Neuronal stem cell (in vitro differentiated cells): ENCODE results near the gene ILKAP.

ENCODE experiments used
- DNase-seq: peaks from one replicate; pipeline ENCODE4 v3.0.0-alpha.2; 2013; ENCODE audit warnings: low spot score
- H2AFZ ChIP-seq: one replicate; pipeline ENCODE4 v1.6.1; 2013; ENCODE audit warnings: mild to moderate bottlenecking, low read length, inconsistent platforms
- H2AK5ac ChIP-seq: 2 replicates; pipeline ENCODE4 v1.6.1; 2013; ENCODE audit warnings: low read depth, mild to moderate bottlenecking, inconsistent platforms, low read length, moderate library complexity, mixed read lengths
- H2BK120ac ChIP-seq: 2 replicates; pipeline ENCODE4 v1.6.1; 2013; ENCODE audit warnings: low read depth, mild to moderate bottlenecking, inconsistent platforms, low read length, moderate library complexity, mixed read lengths
- H2BK12ac ChIP-seq: one replicate; pipeline ENCODE4 v1.6.1; 2013; ENCODE audit warnings: low read length, inconsistent platforms
- H2BK15ac ChIP-seq: 2 replicates; pipeline ENCODE4 v1.6.1; 2013; ENCODE audit warnings: mild to moderate bottlenecking, low read length, inconsistent platforms, mixed read lengths
- H2BK5ac ChIP-seq: one replicate; pipeline ENCODE4 v1.6.1; 2013; ENCODE audit warnings: inconsistent platforms, mild to moderate bottlenecking, low read length, moderate library complexity
- H3K14ac ChIP-seq: one replicate; pipeline ENCODE4 v1.6.1; 2013; ENCODE audit warnings: low read length, inconsistent platforms
- H3K18ac ChIP-seq: 2 replicates; pipeline ENCODE4 v1.6.1; 2013; ENCODE audit warnings: low read length, inconsistent platforms
- H3K23ac ChIP-seq: 2 replicates; pipeline ENCODE4 v1.6.1; 2013; ENCODE audit warnings: low read depth, mild to moderate bottlenecking, mixed read lengths, low read length, inconsistent platforms; ENCODE audit not compliant: poor library complexity
- H3K27ac ChIP-seq: replicated peaks from 3 replicates; pipeline ENCODE4 v1.5.1; 2013; ENCODE audit warnings: low read length, inconsistent platforms
- H3K27me3 ChIP-seq, 3 experiments: 2 replicates each; pipeline ENCODE4 v1.6.1; 2013; ENCODE audit warnings: low read length in 3 of 3, mild to moderate bottlenecking in 2 of 3, inconsistent platforms in 1 of 3, low read depth in 1 of 3, mixed read lengths in 1 of 3, moderate library complexity in 1 of 3; ENCODE audit not compliant: control insufficient read depth in 3 of 3, insufficient read depth in 3 of 3
- H3K36me3 ChIP-seq, 2 donors: replicated peaks in 1 of 2; 2 replicates each; pipeline ENCODE4 v1.6.1; 2013; ENCODE audit warnings: low read length in 2 of 2; ENCODE audit not compliant: control insufficient read depth in 2 of 2, insufficient read depth in 2 of 2
- H3K4ac ChIP-seq: 2 replicates; pipeline ENCODE4 v1.6.1; 2013; ENCODE audit warnings: inconsistent platforms, mild to moderate bottlenecking, low read length, moderate library complexity
- H3K4me1 ChIP-seq, 2 donors: 1 replicate in 1 of 2; 2 replicates in 1 of 2; pipeline ENCODE4 v1.6.1; 2013; ENCODE audit warnings: low read length in 2 of 2, low read depth in 1 of 2; ENCODE audit not compliant: control insufficient read depth in 2 of 2, insufficient read depth in 1 of 2
- H3K4me2 ChIP-seq: one replicate; pipeline ENCODE4 v1.6.1; 2013; ENCODE audit warnings: mild to moderate bottlenecking, low read length, inconsistent platforms; ENCODE audit not compliant: insufficient read depth, poor library complexity, severe bottlenecking
- H3K4me3 ChIP-seq, 2 donors: 2 replicates each; pipeline ENCODE4 v1.5.1; 2013; ENCODE audit warnings: low read length in 2 of 2, mild to moderate bottlenecking in 2 of 2, inconsistent platforms in 1 of 2, moderate library complexity in 1 of 2
- H3K79me1 ChIP-seq: one replicate; pipeline ENCODE4 v1.6.1; 2013; ENCODE audit warnings: low read depth, mild to moderate bottlenecking, inconsistent platforms, low read length, moderate library complexity
- H3K9ac ChIP-seq: one replicate; pipeline ENCODE4 v1.6.1; 2013; ENCODE audit warnings: mild to moderate bottlenecking, low read depth, low read length, inconsistent platforms; ENCODE audit not compliant: poor library complexity
- H3K9me3 ChIP-seq, 2 donors: replicated peaks in 1 of 2; 2 replicates each; pipeline versions ENCODE3 to v1.6.1; 2013; ENCODE audit warnings: low read length in 2 of 2, mild to moderate bottlenecking in 2 of 2, inconsistent platforms in 1 of 2, low read depth in 1 of 2, mixed read lengths in 1 of 2, moderate library complexity in 1 of 2; ENCODE audit not compliant: control insufficient read depth in 2 of 2, insufficient read depth in 1 of 2
- H4K8ac ChIP-seq: one replicate; pipeline ENCODE4 v1.6.1; 2013; ENCODE audit warnings: low read depth, mild to moderate bottlenecking, inconsistent platforms, low read length, moderate library complexity
- H4K91ac ChIP-seq: one replicate; pipeline ENCODE4 v1.6.1; 2013; ENCODE audit warnings: low read length, low read depth, mild to moderate bottlenecking, inconsistent platforms; ENCODE audit not compliant: poor library complexity
- WGBS, 2 donors: extraction: QIAGEN DNeasy Blood & Tissue Kit; methylation state at CpG; one replicate each; pipeline ENCODE4 v1.1.7; 2013; ENCODE audit warnings: missing lambda C conversion rate in 2 of 2, mixed read lengths in 1 of 2; ENCODE audit not compliant: insufficient read length in 2 of 2, insufficient replicate concordance in 1 of 2; ENCODE audit errors: extremely low coverage in 2 of 2; 5-methylcytosine and 5-hydroxymethylcytosine counted together

The ILKAP gene

DNA sequence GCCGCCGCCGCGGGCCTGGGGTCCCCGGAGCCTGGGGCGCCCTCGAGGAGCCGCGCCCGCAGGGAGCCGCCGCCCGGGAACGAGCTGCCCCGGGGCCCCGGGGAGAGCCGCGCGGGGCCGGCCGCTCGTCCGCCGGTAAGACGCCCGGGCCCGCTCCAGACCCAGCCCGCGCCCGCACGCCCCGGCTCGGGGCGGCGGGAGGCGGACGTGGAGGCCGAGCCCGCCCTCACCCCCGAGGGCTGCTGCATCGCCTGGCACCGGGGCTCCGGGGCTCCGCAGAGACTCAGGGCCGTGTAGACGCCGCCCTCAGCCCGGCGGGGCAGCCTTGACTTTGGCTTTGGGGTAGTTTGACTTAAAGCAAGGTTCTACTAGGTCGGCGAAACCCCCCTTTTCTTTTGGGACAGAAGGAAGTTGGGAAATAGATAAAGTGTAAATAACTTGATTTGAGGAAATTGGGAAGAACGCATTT, 44.4 kb downstream of the ILKAP start:
- WGBS, 2 donors, result no CpG with 5 or more reads among the region's 52 CpGs
- H3K27me3 ChIP-seq, result peaks cover 18 to 62% (median 20%) of the 10 kb centered on the region in 3 experiments

DNA sequence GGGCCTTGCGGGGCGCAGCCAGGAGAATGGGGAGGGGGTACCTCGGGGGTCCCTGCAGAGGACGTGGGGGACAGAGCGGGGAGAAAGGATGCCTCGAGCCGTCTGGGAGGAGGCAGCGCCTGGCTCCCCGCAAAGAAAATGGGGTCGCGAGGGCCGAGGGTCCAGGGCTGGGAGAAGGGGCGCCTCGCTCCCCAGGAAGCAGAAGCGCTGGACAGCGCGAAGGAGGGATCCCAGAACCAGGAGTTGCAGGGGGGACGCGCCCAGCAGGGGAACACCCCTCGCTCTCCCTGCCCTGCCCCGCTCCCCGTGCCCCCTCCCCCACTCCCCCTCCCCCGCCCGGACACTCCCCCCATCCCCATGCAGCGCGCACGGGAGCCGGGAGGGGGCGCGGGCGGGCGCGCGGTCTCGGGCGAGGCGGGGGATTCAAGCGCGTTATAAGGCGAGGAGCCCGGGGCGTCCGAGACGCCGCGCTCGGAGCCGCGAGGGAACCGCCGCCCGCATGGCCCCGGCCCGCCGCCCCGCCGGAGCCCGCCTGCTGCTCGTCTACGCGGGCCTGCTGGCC, 44.9 kb downstream of the ILKAP start, which contains the start of gene ERFE:
TSS of gene ERFE (plus strand) at position 462 of the 562 bp plus-strand sequence. CDS start at position 500, 38 bp downstream.
- peaks cover 0 to 8% of the 10 kb centered on the region in 2 donors for H3K9me3 ChIP-seq
- peak within 1 kb of the TSS; percentile 77 for H3K9ac ChIP-seq
- H3K4me3 ChIP-seq, result peak within 1 kb of the TSS; percentile 40 to 74
- peak within 1 kb of the TSS; percentile 93 for H3K18ac ChIP-seq
- peak within 1 kb of the TSS; percentile 60 for H2BK15ac ChIP-seq
- H2BK5ac ChIP-seq, result no peak within 1 kb of the TSS
- peak; percentile 59 for DNase-seq
- peak within 1 kb of the TSS; percentile 82 for H3K14ac ChIP-seq
- H3K4ac ChIP-seq, result no peak within 1 kb of the TSS
- H3K36me3 ChIP-seq, result no peaks in the 10 kb centered on the region
- peak within 1 kb of the TSS; percentile 75 for H2BK12ac ChIP-seq
- H2AFZ ChIP-seq, result peak within 1 kb of the TSS; percentile 85
- no CpG with 5 or more reads among the region's 61 CpGs for WGBS, 2 donors
- peak within 1 kb of the TSS; percentile 99 for H2AK5ac ChIP-seq
- H3K4me2 ChIP-seq, result peak within 1 kb of the TSS; percentile 86
- peak within 1 kb of the TSS; percentile 65 for H3K23ac ChIP-seq
- no peak within 1 kb of the TSS for H4K8ac ChIP-seq
- H3K27me3 ChIP-seq, result peaks cover 15 to 57% (median 18%) of the 10 kb centered on the region in 3 experiments
- H4K91ac ChIP-seq, result no peak within 1 kb of the TSS
- no peak within 1 kb of the TSS for H2BK120ac ChIP-seq
- peaks cover 3% of the 10 kb centered on the region for H3K79me1 ChIP-seq
- H3K4me1 ChIP-seq, result peaks cover 6 to 9% of the 10 kb centered on the region in 2 donors
- H3K27ac ChIP-seq, result no peak within 1 kb of the TSS

More for the DNA sequence above, 44.4 kb downstream of the ILKAP start:
- DNase-seq, result no peak
- no peak overlapping the region for H3K27ac ChIP-seq
- no peak overlapping the region for H2BK120ac ChIP-seq
- H2AK5ac ChIP-seq, result no peak overlapping the region
- H2BK5ac ChIP-seq, result no peak overlapping the region
- H3K4me1 ChIP-seq, result peaks cover 6 to 9% of the 10 kb centered on the region in 2 donors
- peaks cover 3% of the 10 kb centered on the region for H3K79me1 ChIP-seq
- H3K4ac ChIP-seq, result no peak overlapping the region
- H4K91ac ChIP-seq, result no peak overlapping the region
- no peak overlapping the region for H4K8ac ChIP-seq
- H3K36me3 ChIP-seq, result no peaks in the 10 kb centered on the region
- H3K4me3 ChIP-seq, result peak overlapping the region; percentile 40 to 68
- H3K14ac ChIP-seq, result no peak overlapping the region
- H3K9me3 ChIP-seq, result peaks cover 0 to 5% of the 10 kb centered on the region in 2 donors
- H3K9ac ChIP-seq, result no peak overlapping the region
- H3K4me2 ChIP-seq, result peak overlapping the region; percentile 86
- no peak overlapping the region for H2BK15ac ChIP-seq
- H3K23ac ChIP-seq, result no peak overlapping the region
- H3K18ac ChIP-seq, result peak overlapping the region; percentile 57
- no peak overlapping the region for H2BK12ac ChIP-seq
- peak overlapping the region; percentile 85 for H2AFZ ChIP-seq

DNA sequence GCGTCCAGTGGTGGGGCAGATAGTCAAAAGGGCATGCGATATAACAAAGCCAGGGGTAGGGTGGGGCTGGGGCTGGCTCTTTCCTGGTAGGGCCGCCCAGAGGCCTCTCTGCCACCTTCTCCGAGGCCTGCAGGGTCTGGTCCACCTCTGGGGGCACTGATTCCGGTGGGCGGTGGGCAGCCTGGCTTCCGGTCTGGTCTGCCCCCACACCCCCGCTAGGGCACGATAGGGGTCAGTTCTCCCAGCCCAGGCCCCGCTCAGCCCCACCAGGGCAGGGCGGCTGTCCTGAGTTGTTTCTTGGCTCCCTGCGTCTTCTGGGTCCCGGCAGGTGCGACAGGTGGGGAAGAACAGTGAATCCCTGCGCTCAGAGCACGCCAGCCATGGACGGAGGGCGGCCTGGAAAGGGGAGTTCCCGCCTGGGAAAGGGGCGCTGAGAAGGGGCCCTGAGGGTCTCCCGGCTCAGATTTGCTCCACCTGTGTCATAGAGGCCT, 45.4 kb downstream of the ILKAP start:
- H3K36me3 ChIP-seq, result no peaks in the 10 kb centered on the region
- H4K91ac ChIP-seq, result no peak overlapping the region
- peak overlapping the region; percentile 63 for H3K9ac ChIP-seq
- no peak overlapping the region for H3K4ac ChIP-seq
- H2BK120ac ChIP-seq, result no peak overlapping the region
- H2BK5ac ChIP-seq, result no peak overlapping the region
- WGBS, 2 donors, result no CpG with 5 or more reads among the region's 21 CpGs
- H2AFZ ChIP-seq, result peak overlapping the region; percentile 46
- H4K8ac ChIP-seq, result no peak overlapping the region
- H3K23ac ChIP-seq, result peak overlapping the region; percentile 65
- H3K27me3 ChIP-seq, result peaks cover 13 to 52% (median 18%) of the 10 kb centered on the region in 3 experiments
- H3K79me1 ChIP-seq, result peaks cover 3% of the 10 kb centered on the region
- H3K9me3 ChIP-seq, result peaks cover 0 to 8% of the 10 kb centered on the region in 2 donors
- peak overlapping the region; percentile 93 for H3K18ac ChIP-seq
- peak overlapping the region in 1 of 2 donors; percentile 74 for H3K4me3 ChIP-seq
- peak overlapping the region; percentile 75 for H2BK12ac ChIP-seq
- peak overlapping the region; percentile 82 for H3K14ac ChIP-seq
- no peak for DNase-seq
- peak overlapping the region; percentile 99 for H2AK5ac ChIP-seq
- H2BK15ac ChIP-seq, result peak overlapping the region; percentile 60
- H3K4me1 ChIP-seq, result peaks cover 6 to 9% of the 10 kb centered on the region in 2 donors
- H3K27ac ChIP-seq, result no peak overlapping the region
- peak overlapping the region; percentile 69 for H3K4me2 ChIP-seq

DNA sequence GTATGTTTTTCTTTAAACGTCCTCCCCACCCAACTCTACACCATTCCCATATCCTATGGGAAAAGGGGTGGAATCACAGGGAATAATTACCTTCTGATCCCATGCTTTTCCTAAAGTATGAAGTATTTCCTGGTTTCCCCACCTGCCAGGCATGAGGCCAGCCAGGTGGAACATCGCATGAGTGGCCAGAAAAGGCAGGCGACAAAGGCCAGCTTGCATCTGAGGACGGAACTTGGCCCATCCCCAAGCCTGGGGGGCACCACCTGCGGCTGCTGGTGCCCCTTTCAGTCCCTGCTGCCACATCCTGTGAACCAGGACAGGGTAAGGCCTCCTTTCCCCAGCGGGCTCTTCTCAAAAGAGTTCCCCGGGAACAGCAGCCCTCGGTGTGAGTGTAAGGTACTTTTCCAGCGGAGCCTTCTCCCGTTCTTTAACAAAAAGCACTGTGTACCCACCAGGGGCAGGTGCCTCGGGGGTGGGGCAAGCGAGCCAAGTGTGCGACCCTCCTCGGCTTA, 45.9 kb downstream of the ILKAP start:
- H3K9ac ChIP-seq, result peak overlapping the region; percentile 63
- H3K4me3 ChIP-seq, result no peak overlapping the region
- no peak overlapping the region for H3K23ac ChIP-seq
- peaks cover 0 to 8% of the 10 kb centered on the region in 2 donors for H3K9me3 ChIP-seq
- peak overlapping the region; percentile 46 for H2AK5ac ChIP-seq
- H3K27me3 ChIP-seq, result peaks cover 8 to 47% (median 18%) of the 10 kb centered on the region in 3 experiments
- H2BK5ac ChIP-seq, result no peak overlapping the region
- no peak overlapping the region for H3K27ac ChIP-seq
- H4K91ac ChIP-seq, result no peak overlapping the region
- no peak overlapping the region for H4K8ac ChIP-seq
- H3K4me2 ChIP-seq, result no peak overlapping the region
- H2AFZ ChIP-seq, result no peak overlapping the region
- no peaks in the 10 kb centered on the region for H3K36me3 ChIP-seq
- peak overlapping the region; percentile 75 for H2BK12ac ChIP-seq
- H3K4ac ChIP-seq, result peak overlapping the region; percentile 66
- H3K14ac ChIP-seq, result peak overlapping the region; percentile 21
- no peak overlapping the region for H2BK120ac ChIP-seq
- H3K18ac ChIP-seq, result peak overlapping the region; percentile 64
- peaks cover 3% of the 10 kb centered on the region for H3K79me1 ChIP-seq
- peak overlapping the region; percentile 60 for H2BK15ac ChIP-seq
- WGBS, 2 donors, result no CpG with 5 or more reads among the region's 14 CpGs
- peaks cover 6 to 9% of the 10 kb centered on the region in 2 donors for H3K4me1 ChIP-seq
- DNase-seq, result no peak
